ENCODE data around the gene IZUMO3.
"Not testable (repeated sequence)": the region's sequence is repeated elsewhere in the genome, so short reads cannot be mapped to it uniquely, and the experiment has no call there.

Gene IZUMO3

DNA sequence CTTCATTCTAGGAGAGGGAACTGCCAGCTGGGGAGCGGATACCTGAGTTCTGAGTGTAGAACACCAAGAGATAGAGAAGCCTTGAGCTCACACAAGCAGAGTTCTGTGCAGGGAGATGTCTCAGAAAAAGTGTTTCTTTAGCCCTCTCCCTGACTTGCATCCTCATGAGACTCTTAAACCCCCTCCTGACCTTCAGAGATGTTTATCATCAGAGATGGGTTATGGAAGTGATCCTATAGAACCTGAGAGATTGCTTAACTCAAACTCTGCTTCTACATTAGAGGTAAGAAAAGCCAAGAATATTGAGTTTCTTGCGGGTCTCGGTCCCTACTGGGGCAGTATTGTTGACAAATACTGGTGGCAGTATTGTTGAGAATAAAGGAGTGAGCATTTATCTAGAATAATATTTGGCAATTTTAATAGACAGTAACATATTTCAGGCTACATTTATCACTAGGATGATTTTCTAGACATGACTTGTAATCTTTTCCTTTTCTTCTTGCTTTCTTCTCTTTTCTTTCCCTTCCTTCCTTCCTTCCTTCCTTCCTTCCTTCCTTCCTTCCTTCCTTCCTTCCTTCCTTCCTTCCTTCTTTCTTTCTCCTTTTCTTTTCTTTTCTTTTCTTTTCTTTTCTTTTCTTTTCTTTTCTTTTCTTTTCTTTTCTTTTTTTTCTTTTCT lies at the start of gene IZUMO3:
Gene IZUMO3 (minus strand): TSS at position 51 of the 676 bp plus-strand sequence. CDS start 248 bp downstream, outside the sequence.
- no peak for DNase-seq (ENCODE audit: extremely low spot score, insufficient read length, low read depth)
- no peak for FAIRE-seq

- DNase-seq (ENCODE audit: extremely low spot score, insufficient read length, low read depth) (no peak), FAIRE-seq (no peak)
These were observed 48.6 kb upstream of the IZUMO3 start for GRCh38 chr9:24594234-24594850.

DNA sequence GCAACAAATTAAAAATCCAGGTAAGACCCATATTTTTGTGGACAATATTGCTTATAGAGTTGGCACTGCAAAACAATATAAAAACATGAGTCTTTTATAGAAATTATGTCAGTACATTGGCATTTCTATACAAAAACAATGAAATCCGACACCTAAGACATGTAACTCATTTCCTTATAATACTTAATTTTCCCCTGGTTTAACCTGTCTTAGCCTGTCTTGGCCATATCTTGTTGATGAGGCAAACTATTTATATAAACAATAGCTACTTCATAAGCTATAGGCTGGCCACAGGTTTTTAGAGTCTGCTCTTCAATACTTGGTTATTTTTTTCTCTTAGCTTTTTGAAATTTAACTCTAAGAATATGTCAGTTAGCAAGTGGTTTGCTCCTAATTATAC lies 44.7 kb upstream of the IZUMO3 start:
- DNase-seq (ENCODE audit: extremely low spot score, insufficient read length, low read depth) (no peak), FAIRE-seq (no peak)

- FAIRE-seq: no peak
- no peak for DNase-seq (ENCODE audit: extremely low spot score, insufficient read length, low read depth)
These were observed 42.2 kb upstream of the IZUMO3 start for GRCh38 chr9:24587883-24588282.

GRCh38 chr9:24582146-24583126 lies 36.7 kb upstream of the IZUMO3 start:
- no peak for FAIRE-seq
- DNase-seq (ENCODE audit: extremely low spot score, insufficient read length, low read depth): no peak

DNA sequence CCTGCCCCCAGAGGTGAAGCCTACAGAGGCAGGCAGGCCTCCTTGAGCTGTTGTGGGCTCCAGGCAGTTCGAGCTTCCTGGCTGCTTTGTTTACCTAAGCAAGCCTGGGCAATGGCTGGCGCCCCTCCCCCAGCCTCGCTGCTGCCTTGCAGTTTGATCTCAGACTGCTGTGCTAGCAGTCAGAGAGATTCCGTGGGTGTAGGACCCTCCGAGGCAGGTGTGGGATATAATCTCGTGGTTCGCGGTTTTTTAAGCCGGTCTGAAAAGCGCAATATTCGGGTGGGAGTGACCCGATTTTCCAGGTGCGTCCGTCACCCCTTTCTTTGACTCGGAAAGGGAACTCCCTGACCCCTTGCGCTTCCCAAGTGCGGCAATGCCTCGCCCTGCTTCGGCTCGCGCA lies 34.3 kb upstream of the IZUMO3 start:
- DNase-seq (ENCODE audit: extremely low spot score, insufficient read length, low read depth); FAIRE-seq: not testable (repeated sequence)

DNA sequence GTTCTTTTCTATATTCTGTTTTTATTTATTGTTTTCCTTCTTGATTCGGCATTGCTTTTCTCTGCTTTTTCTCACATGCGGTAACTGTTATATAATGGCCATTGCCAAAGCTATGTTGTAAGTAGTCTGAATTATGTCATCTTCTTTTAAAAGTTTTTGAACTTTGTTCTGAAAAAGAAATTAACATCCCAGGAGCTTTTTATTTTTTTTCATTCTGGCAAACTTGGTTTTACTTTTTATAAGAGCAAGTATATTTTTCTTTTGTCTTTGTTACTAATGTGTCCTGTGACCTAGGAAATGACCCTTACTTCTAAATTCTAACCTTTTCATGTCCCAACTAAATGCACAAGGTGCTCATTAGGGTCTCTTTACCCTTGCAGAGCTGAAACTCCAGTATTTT lies 26.7 kb upstream of the IZUMO3 start:
- no peak for FAIRE-seq
- DNase-seq (ENCODE audit: extremely low spot score, insufficient read length, low read depth): no peak

GRCh38 chr9:24561957-24562356 lies 16.3 kb upstream of the IZUMO3 start:
- DNase-seq (ENCODE audit: extremely low spot score, insufficient read length, low read depth) (no peak), FAIRE-seq (no peak)

DNA sequence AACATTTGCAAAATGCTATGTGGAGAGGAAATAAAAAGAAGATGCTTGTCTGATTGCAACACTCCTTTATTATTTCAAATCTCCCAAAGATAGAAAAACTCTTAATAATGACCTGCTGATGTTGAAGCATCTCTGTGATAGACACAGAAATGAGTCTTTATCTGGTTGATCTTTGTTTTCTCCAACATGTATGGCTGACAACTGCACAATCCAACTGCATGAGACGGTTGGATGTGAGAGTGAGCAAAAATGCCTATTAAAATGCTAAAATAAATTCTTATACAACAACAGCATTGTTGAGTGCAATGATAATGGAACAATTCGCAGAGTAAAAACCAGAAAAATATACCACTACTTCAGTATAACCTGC lies 7.5 kb upstream of the IZUMO3 start:
- no peak for FAIRE-seq
- no peak for DNase-seq (ENCODE audit: extremely low spot score, insufficient read length, low read depth)

- DNase-seq (ENCODE audit: extremely low spot score, insufficient read length, low read depth) (no peak), FAIRE-seq (no peak)
These were observed 7.0 kb upstream of the IZUMO3 start for GRCh38 chr9:24552526-24553182.

GRCh38 chr9:24545285-24545684 lies 412 bp downstream of the IZUMO3 start:
- no peak for FAIRE-seq

DNA sequence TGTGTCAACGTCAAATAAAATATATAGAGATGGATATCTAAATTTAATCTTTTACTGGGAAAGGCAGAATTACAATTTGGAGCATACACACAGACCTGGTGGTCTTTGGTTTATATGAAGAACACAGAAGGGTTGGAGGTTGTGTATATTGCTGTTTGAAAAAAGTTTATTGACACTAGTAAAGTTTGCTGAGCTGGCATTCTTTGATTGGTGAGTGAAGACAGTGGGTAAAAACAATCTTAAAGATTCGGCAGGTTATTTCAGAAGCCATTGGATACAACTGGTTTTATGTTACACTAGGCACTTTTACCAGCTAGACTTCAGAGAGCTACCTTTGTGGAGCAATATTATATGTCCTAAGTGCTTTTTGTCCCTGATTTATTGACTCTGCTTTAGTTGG lies 27.2 kb downstream of the IZUMO3 start:
- DNase-seq (ENCODE audit: extremely low spot score, insufficient read length, low read depth) (no peak), FAIRE-seq (no peak)

More at GRCh38 chr9:24545285-24545684, 412 bp downstream of the IZUMO3 start:
- DNase-seq (ENCODE audit: extremely low spot score, insufficient read length, low read depth): no peak

DNA sequence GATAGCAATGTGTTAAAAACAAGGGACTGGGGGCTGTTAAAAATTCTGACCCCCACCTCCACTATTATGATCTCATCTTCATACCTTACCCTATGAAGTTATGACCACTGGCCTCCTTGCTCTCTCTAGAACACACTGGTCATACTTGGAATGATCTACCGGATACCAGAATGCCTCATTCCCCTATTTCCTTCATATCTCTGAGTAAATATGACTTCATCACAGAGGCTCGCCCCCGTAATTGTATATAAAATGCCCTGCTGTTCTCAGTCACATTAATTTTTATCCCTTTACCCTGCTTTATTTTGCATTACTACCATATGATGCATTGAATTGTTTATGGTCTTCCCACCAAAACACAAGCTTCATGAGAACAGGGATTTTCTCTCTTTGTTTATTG lies 29.2 kb downstream of the IZUMO3 start:
- no peak for DNase-seq (ENCODE audit: extremely low spot score, insufficient read length, low read depth)
- no peak for FAIRE-seq

DNA sequence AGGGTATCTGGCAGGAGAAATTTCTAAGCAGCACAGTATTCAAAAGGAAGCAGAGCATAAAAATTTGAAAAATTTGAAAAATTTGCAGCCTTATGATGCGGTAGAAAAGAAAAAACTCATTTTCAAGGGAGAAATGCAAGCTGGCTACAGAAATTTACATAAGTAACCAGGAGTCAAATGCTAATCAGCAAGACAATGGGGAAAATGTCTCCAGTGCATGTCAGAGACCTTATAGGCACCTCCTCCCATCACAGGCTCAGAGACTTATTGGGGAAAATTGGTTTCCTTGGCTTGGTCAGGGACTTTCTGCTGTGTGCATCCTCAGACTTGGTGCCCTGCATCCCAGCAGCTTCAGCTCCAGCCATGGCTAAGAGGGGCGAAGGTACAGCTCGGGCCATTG lies 35.8 kb downstream of the IZUMO3 start:
- no peak for FAIRE-seq
- no peak for DNase-seq (ENCODE audit: extremely low spot score, insufficient read length, low read depth)

GRCh38 chr9:24504521-24504920 lies 41.2 kb downstream of the IZUMO3 start:
- no peak for DNase-seq (ENCODE audit: extremely low spot score, insufficient read length, low read depth)
- no peak for FAIRE-seq

- DNase-seq (ENCODE audit: extremely low spot score, insufficient read length, low read depth): no peak
- no peak for FAIRE-seq
These were observed 43.3 kb downstream of the IZUMO3 start for GRCh38 chr9:24502206-24502937.

- no peak for DNase-seq (ENCODE audit: extremely low spot score, insufficient read length, low read depth)
- no peak for FAIRE-seq
These were observed 44.9 kb downstream of the IZUMO3 start for GRCh38 chr9:24500761-24501160.

- FAIRE-seq: no peak
- no peak for DNase-seq (ENCODE audit: extremely low spot score, insufficient read length, low read depth)
These were observed 47.1 kb downstream of the IZUMO3 start for GRCh38 chr9:24498632-24499031.

- DNase-seq (ENCODE audit: extremely low spot score, insufficient read length, low read depth): no peak
- no peak for FAIRE-seq
These were observed 48.0 kb downstream of the IZUMO3 start for GRCh38 chr9:24497671-24498070.

All from GM18507 (cell line).